Occipital lobe (tissue), 2 donors: ENCODE measurements around the gene HUNK. TPM values are rescaled to one million over a fixed set of nuclear protein-coding genes. Genes with fewer than 3 reads are reported as not detected.

Source experiments
- DNase-seq: peaks from one replicate; lab custom pipeline; 2025; lab: John Stamatoyannopoulos, UW
- total RNA-seq: library from RNA; depleted of rRNA; stranded (reverse); fragments of >200 nt; gene quantifications from one replicate; pipeline ENCODE4 v1.2.3, GENCODE V29; 2014

HUNK gene
- total RNA-seq, 1 donor from 2014 or later: 9.4 TPM

- no peak for DNase-seq
These were observed 75.9 kb downstream of the HUNK start for GRCh38 chr21:31948676-31949075.

- no peak for DNase-seq
These were observed 80.0 kb downstream of the HUNK start for GRCh38 chr21:31952828-31953227.

GRCh38 chr21:31957631-31958030 lies 84.8 kb downstream of the HUNK start:
- DNase-seq: no peak

- DNase-seq: no peak
These were observed 87.1 kb downstream of the HUNK start for GRCh38 chr21:31959881-31960280.

- DNase-seq: no peak
These were observed 88.2 kb downstream of the HUNK start for GRCh38 chr21:31961027-31961426.

- DNase-seq: no peak
These were observed 88.9 kb downstream of the HUNK start for GRCh38 chr21:31961704-31962103.

- DNase-seq: no peak
These were observed 91.9 kb downstream of the HUNK start for GRCh38 chr21:31964692-31965091.

GRCh38 chr21:31967334-31967733 lies 94.5 kb downstream of the HUNK start:
- DNase-seq: no peak

- DNase-seq: no peak
These were observed 99.8 kb downstream of the HUNK start for GRCh38 chr21:31972622-31973021.

GRCh38 chr21:31973402-31973944 lies 100.7 kb downstream of the HUNK start:
- no peak for DNase-seq

GRCh38 chr21:31974454-31974985 lies 101.7 kb downstream of the HUNK start:
- no peak for DNase-seq

GRCh38 chr21:31975491-31975890 lies 102.7 kb downstream of the HUNK start:
- DNase-seq: no peak

GRCh38 chr21:31977816-31978215 lies 105.0 kb downstream of the HUNK start:
- DNase-seq: no peak

- no peak for DNase-seq
These were observed 110.3 kb downstream of the HUNK start for GRCh38 chr21:31983120-31983519.

GRCh38 chr21:31983554-31983953 lies 110.7 kb downstream of the HUNK start:
- no peak for DNase-seq

GRCh38 chr21:31985398-31985797 lies 112.6 kb downstream of the HUNK start:
- no peak for DNase-seq

GRCh38 chr21:31986035-31986856 lies 113.4 kb downstream of the HUNK start:
- DNase-seq: no peak

- DNase-seq: no peak
These were observed 114.9 kb downstream of the HUNK start for GRCh38 chr21:31987696-31988095.

GRCh38 chr21:31988492-31989290 lies 115.9 kb downstream of the HUNK start:
- DNase-seq: no peak

GRCh38 chr21:31991356-31992331 lies 118.8 kb downstream of the HUNK start:
- no peak for DNase-seq

- DNase-seq: no peak
These were observed 119.6 kb downstream of the HUNK start for GRCh38 chr21:31992391-31992790.
